OCI-M1 (cell line): ENCODE measurements around the gene QSOX1.

ENCODE experiments used
- DNase-seq: peaks from one replicate; lab custom pipeline; 2025; lab: John Stamatoyannopoulos, UW

QSOX1 gene

DNA sequence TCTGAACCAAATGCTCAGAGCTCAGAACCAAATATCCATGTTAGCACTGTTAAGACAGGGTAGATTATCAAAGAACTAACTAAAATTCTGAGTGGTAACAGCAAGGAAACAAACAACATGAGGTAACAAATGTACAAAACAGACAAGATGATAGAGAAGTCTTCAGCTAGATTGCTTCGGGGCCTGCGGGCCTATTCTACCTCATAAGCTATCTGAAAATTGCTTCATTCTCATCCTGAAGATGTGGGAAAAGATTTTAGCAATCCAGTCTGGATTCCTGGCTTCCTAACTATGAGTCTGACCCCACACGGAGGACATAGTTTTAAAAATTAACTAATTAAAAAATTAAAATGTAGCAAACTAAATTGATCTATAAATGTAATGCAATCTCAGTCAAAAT is 9.2 kb upstream of the QSOX1 start:
- no peak for DNase-seq

DNA sequence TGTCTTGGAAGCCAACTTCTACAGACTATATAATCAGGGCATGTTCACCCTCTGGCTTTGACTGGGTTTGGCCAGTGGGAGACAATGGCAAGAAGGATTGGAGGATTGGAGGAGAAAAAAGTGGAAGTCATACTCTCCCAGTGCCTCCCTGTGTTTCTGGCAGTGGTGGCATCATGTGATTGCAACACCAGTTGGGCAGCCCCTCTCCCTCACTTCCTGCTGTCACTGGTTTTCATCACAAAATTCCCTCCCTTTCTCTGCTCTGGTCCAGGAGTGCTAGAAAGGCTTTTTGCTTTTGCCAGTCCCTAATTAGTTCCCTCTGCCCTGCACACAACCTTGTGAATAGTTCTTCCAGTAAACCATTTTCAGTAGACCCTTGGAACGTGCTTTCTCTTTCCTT is 3.7 kb upstream of the QSOX1 start:
- DNase-seq = peak; percentile 60

DNA sequence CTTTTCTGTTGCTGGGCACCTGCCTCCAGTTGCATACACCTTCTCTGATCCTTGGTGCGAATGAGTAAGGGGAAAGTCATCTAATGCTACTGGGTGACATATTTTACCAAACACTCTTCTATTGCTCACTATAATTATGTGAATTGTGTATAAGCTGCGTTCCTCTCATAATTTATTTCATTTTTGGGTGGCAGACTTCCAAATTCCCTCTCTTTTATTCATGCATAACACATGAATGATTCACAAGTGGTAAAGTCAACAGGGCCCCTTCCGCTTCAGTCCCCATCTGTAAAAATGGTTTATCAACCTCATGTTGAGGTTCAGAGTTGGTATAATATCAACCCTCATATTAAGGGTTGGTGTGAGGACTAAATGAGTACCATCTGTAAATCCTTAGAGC is 3.2 kb upstream of the QSOX1 start:
- no peak for DNase-seq

DNA sequence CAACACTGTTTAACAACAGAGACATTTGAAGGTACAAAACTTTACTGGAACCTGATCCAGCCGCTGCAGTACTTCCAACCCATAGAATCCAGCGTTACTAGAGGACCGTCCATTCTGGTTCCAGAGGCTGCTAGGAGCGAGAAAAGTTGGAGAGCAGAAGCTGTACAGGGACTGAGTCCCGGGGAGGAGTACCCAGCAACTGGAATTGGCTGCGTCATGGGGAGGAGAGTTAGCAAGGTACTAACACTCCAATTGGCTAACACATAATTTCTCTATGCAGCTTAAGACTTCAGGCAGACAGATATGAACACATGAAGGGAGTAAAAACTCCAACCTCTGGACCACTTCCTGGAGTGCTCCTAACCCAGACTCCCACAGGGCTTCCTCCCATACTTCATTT is 2.1 kb upstream of the QSOX1 start:
- no peak for DNase-seq

DNA sequence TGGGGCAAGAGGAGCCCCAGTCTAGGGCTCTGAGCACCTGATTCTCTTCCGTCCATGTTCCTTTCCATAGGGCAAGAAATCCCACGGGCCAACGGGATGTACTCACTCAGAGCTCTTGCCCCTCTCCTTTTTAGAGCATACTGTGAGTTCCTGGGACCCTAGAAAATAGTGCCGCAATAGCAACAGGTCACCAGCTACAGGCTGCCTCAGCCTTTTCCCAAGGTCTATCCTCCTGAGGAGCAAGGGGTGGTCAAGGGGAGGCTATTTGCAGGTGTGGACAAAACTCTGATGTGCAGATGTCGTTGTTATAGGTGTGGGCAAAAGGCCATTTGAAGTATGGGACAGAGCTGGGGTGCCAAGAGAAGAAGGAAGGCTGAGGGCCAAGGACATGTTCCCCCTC is 1.6 kb upstream of the QSOX1 start:
- no peak for DNase-seq

DNA sequence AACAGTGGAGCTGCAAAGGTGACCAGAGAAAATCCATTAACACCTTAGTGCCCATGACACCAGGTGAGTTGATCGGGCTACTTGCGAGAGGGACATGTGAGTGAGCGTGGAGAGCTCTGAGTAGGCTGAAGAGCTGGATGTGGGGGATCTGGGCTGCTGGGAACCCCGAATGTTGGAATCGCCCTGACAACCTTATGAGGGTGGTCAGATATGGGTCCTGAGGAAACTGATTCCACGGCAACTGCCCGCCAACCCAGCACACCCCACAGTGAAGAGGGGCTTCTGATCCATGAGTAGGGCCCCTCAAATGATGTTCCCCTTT is 705 bp upstream of the QSOX1 start:
- DNase-seq = no peak

DNA sequence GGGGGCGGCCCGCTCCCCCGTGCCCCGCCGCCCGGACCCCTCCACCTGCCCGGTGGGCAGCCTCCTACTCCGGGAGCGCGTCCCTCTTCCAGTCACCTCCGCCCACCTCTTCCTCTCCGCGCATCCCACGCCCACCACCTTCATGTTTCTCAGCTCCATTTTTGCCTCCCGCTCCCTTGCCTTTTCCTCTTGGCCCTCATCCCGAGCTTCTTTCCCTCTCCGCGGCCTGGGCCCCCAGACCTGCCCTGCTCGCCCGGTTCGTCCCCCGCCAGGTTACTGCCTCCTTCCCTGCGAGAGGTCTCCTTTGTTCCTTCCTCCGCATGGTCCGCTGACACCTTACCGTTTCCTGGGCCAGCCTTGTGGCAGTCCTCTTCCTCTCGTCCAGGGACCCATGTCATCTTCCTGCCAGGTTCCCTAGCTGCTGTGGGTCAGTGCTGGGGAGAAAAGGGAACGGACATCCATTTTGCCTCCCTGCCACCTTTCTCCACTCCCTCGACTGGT is 563 bp downstream of the QSOX1 start:
- no peak for DNase-seq

DNA sequence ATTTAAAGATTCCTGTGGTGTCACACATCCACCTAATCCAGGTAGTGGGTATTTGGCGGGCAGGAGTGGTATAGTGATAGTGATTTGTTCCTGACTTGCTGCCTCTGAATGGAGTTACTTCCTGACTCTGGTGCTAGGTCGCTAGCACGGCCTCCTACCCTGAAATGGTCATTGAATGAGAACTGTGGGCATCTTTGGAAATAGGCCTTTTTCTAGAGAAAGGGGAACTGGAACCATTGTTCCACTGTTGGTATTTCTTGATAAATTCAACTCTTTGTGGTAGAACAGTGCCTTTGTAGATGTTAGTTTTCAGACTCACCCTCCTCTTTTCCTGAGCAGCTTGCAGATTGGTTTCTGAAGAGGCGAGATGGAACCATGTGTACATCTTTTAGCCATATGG is 1.5 kb downstream of the QSOX1 start:
- peak; percentile 71 for DNase-seq

DNA sequence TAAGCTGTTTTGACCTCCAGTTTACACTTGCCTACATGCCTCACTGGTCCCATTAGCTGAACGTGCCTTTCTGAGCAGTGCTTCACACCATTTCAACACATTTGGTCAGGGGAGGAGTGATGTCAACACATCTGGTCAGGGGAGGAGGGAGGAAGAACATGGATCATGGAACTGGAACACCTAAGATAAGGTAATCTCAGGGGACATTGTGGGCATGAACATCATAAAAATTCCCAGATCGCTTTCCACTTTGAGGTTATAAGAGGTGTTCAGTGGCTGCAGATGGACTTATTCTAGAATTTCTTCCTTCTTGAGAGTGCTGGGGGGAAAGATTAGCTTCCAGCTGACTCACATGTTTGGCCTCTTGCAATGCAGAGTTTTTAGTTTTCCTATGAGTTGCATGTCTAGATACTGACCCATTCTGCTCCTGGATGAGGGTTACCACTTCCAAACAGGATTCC is 2.0 kb downstream of the QSOX1 start:
- DNase-seq = peak; percentile 71

DNA sequence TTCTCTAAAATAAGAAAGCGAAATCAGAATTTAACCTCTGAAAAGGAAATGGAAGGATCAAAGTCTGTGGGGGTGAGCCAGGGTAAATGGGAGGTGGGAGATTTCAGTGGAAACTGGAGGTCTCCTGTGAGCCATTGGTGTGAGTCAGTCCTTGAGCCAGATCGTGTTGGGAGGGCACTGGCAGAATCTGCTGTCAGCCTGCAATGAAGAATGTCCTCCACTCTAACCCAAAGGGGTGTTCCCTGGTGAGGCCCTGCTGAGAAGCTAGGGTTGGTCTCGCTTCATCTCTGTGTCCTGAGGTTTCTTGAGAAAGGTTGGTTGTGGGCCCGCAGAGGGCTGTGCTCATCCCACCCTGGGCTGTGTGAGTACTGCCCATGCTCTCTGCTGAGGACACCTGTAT is 2.4 kb downstream of the QSOX1 start:
- no peak for DNase-seq

DNA sequence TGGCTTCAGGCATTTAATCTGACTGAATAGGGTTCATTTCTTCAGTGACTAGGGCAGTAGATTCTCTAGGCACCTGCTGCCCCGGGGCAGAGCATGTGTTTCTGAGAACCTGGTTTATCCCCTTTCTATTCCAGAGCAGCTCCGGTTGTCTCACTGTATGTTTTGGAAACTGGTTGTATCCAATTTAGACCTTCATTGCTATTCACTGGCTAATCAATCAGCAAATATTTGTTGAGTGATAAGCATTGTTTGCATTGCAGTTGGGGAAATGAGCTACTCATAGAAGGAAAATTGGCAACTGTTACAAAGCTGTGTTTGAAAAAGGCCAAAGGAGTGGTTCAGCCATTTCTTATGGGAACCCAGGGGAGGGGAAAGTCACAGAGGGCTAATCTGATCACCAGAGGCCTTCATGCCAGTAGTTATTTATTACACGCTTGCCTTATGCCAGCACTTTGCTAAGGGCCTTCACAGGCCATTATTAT is 2.9 kb downstream of the QSOX1 start:
- no peak for DNase-seq

DNA sequence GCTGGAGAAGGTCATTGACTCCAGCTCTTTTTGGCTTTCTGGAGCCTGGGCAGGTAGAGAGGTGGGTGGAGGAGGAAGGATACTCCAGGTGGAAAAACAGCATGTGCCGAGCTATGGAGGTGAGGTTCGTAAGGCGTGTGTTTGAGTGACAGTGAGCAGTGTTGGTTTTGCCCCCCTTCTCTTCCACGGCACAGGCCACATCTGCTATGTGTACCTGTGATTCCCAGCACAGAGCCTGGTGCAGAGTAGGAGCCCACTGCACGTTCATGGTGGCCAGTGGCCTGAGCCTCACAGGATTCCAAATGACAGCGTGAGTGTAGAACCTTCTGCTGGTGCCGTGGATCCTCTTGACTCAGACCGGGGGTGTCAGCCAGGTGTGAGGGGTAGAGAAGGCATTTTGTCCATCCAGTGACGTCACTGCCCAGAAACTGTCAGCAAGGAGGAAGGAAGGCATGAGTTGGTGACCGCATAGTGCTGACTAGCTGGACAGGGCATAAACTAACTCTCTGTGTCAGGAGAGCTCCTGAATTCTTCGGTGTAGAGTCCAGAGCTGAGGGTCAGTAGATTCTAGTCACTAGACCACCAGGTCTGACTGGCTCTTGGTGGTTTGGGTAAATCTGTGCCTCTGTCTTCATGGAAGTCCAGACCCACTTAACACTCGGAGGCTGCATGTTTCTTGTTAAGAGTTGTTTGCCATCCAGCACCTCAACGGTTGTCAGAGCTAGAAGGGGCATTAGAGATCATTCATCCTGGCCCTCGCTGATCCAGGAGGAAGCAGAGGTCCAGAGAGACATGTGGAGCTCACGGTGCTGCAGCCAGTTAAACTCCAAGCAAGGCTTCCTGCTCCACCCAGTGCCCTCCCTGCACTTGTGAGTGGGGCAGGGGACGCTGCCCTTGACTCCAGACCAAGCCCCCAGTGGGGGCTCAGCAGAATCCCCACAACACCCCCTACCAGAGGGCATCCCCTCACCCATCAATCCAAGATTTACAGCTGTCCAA is 3.8 kb downstream of the QSOX1 start:
- DNase-seq = no peak

DNA sequence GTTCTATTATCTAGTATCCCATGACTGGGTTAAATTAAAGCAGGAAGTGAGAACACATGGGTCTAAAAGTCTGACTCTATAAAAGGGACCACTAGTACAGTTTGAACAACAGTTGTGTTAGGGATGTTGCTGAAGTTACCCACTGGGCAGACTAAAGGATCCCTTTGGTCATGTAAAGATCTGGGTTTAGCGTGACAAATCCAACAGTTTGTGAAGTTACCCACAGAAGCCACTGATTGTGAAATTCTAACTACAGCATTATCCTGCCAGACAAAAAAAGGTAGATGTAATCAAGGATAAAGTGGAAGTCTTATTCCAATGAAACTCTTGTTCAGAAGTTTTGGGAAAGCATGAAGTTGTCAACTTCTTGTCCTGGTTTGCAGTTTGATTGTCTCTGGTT is 5.7 kb downstream of the QSOX1 start:
- no peak for DNase-seq

DNA sequence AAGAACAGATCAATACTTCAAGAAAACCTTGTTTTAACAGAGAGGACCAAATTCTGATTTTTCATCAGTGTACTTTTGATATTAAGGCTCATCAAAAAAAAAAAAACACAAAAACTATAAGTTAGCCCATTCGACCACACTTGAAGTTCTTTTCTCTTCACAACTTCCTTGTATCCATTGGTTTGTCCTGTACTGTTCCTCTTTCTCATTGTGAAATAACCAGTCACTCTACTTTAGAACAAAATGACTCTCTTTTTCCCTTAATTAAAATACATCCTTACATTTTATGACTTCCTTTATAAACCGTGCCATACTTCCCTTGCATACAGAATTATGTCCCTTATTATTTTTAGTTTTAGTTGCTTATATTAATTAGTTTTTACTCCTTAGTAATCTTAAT is 8.4 kb downstream of the QSOX1 start:
- peak; percentile 38 for DNase-seq

DNA sequence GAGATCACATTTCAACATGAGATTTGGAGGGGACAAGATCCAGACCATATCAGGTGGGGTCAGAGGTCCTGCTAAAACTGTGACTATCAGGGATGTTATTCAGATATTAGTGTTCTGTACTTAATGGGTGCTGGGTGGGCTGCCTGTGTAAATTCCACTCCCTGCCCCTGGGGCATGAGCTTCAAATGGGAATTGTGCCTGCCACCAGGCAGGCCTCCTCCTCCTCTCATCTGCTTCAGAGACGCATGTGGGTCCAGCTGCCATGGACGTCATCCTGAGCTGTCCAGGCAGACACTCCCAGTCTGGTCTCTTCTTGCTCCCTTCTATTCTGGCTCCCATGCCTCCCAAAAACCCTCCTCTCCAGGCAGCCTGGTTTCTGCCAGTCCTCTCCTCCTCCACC is 10.4 kb downstream of the QSOX1 start:
- DNase-seq = no peak

DNA sequence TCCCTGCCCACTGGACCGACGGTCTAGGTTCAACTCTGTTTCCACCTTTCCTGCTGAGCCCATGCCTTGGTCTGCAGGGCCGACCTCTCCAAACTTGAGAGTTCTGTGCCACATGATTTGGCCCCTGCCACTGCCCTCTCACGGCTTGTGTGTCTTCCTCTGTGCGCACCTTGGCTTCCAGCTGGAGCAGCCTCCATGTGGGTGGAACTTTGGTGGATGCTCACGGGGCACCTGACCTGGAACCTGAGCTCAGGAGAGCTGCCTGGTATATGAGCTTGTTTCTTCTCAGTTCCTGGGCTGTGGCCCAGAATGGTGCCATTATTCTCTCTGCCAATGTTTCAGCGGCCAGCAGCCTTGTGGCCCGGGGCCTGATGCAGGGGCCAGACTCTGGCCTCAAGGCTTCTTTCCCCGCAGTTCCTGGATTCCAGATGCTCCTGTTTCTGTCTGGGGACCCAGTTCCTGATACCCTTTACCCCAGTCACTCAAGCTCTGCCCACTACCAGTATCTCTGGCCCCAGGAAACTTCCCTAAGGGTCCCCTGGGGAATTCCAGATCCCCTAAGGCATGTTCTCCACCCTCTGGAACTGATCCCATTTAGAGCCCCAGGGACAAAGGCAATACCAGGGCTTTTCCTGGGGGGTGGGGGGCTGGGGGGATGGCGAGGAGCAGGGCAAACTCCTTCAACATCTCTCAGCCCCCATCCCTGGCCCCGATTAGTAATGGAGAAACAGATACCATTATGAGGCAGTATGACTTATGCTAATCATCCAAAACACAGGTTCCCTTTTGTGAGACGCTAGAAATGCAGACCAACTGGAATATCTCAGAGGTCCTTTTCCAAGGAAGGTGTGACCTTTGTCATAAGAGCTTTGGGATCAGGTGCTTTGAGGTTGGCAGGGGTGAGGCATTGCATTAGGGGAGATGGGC is 11.1 kb downstream of the QSOX1 start:
- no peak for DNase-seq

DNA sequence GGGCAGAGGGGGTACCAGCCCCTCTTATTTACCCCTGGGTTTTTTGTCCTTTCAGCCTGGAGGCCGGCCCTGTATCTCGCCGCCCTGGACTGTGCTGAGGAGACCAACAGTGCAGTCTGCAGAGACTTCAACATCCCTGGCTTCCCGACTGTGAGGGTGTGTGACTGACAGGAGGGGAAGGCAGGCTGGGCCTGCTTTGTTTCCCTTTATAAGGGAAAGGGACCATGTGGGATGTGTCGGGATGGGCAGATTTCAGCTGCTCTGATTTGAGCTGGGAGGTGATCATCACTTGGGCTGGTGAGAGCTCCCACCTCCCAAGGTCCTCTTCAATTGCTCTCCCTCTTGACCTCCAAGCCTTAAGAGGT is 11.7 kb downstream of the QSOX1 start:
- no peak for DNase-seq

DNA sequence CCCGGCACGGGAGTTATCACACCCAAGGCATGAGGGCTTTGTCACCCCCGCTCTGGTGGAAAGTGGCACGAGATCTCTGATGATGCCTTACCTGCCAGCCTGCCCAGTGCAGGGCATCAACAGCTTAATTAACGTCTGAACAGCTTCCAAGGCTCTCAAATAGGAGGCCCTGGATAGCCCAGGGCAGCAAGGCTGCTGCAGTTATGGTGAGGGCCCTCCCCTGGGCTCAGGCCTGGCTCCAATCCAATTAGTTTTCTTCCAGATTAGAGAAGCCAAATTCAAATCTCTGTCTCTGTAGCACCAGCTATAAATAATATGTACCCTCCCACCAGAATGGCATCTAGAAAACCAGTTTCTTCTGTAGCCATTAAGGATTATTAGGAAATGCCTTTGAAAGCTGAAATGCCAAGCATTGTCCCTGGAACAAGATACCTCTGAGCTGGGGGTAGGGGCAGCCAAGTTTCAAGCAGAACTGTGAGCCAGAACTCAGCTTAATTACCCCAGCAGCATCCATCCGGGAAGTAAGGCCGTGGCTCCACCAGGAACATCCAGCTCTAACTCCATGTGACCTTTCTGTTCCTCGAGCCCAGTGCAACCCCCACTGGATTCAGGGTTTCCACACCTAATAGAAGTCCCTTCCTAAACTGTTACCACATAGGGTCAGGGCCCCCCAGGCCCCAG is 12.5 kb downstream of the QSOX1 start:
- no peak for DNase-seq

DNA sequence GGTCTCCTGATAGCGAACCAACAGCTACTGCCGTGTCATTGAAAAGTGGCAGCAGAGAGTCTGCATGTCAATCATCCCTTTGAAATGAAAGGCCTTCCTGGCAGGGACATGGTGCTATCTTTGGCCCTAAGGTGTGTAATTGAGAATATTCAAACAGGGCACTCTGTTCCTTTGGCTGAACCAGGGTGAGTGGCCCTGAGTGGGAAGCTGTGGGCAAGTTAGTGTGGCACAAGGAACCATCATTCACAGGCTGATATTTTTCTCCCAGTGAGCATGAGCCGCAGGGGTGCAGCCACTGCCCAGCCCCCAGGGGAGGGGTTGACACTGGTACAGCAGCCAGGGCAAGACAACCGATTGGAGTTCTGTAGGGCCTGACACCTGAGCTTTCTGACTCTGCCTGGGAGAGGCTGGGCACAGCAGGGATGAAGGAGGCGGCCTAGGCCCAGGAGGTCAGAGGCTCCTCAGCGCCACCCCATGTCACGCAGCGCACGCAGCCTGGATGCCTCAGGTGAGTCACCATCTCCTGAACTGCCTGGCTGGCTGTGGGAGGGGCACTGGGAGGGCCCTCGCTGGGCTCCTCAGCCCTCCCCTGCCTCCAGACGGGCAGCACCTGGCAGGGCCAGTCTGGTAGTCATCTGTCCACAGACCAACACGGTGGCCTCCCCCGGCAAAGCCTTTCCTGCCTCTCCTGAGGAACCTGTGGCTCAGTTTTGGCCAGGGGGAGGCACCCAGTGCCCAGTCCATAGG is 13.2 kb downstream of the QSOX1 start:
- no peak for DNase-seq

DNA sequence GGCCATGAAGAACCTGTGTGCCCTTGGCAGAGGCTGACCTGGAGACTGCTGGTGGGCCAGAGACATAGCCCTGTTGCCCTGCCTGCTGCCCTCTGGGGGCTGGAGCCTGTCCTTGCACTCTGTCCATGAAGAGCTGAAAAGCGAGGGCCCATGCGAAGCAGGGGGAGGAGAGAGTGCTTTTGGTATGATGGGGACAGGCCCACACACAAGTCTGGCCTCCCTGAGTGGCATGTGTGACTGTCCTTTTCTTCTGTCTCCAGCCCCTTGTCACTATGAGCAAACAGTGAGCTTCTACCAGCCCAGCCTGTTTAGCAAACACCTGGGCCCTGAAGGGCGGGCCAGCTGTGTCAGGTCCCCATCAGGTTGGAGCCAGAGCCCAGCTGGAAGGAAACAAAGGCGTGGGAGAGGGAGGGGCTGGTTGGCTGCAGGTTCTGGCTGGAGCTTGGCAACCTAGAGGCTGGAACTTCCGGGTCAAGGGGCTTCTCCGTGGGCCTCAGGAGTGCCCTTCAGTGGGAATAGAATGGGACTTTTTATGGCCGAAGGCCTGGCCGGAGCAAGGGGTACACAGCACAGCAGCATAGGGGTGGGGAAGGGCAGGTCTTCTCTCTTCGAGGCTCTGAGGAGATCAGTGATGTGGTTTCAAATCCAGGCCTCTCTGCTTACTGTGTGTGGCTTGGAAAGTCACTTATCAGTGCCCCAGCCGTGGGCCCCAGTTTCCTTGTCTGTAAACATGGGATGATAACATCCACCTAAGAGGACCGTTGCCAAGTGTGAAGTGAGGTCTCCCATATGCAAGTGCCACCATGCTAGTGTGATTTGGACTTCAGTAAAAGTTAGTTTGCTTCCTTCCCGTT is 14.3 kb downstream of the QSOX1 start:
- DNase-seq = peak; percentile 73
